NCI-H2196 (cell line): Measurements from ENCODE around the gene OR6C2.
"Not testable (repeated sequence)": the region's sequence is repeated elsewhere in the genome, so short reads cannot be mapped to it uniquely, and the experiment has no call there.

Experiments
- DNase-seq: peaks from one replicate; lab custom pipeline; 2025; ENCODE audit not compliant: unreplicated experiment; lab: John Stamatoyannopoulos, UW

OR6C2 gene

DNA sequence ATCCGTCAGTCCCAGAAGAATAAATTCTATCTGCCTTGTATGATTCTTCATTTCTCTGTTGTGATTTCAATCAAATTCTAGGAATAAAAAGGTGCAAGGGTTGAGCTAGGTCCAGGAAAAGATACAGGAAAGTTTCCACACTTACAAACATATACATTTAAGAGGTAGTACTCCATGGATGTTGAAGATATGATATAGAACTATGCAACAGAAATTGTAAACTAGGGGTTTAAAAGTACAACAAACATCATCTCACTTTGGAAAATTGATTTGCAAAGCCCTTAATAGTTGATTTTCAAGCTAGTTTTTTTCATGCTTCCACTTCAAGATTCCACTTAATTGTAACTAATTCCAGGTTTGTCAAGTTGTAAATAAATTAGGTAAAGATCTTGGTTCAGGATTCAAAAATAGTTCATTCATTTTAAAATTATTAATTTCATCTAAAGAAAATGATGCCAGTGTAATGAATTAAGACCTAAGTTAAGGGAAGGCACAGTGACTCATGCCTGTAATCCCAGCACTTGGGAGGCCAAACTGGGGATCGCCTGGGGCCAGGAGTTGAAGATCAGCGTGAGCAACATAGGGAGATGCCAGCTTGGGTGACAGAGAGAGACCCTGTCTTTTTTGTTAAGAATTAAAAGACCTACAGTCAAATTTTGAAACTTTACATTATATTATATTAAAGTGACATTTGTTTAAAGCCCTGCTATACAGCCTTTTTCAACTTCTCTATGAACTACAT is 26.4 kb downstream of the OR6C2 start, which contains the start of gene OR6C70:
Gene OR6C70 (minus strand): TSS at position 51 of the 742 bp plus-strand sequence. CDS start 0 bp downstream, at position 51.
- DNase-seq: no peak

DNA sequence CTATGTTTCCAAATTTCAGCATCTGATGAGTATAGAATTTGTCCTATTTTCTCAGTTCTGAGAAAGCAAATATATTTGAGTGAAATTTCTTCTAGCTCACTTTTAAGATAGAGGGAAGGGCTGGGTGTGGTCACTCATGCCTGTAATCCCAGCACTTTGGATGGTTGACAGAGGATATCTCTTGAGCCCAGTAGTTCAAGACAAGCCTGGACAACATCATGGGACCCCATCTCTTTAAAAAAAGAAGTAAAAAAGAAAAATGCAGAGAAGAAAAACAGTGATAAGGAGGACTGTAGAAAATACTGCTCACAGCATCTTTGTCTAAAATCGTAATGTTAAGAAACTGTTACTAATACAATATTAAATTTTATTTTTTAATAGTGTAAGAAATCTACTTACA is 28.4 kb downstream of the OR6C2 start:
- DNase-seq: no peak

DNA sequence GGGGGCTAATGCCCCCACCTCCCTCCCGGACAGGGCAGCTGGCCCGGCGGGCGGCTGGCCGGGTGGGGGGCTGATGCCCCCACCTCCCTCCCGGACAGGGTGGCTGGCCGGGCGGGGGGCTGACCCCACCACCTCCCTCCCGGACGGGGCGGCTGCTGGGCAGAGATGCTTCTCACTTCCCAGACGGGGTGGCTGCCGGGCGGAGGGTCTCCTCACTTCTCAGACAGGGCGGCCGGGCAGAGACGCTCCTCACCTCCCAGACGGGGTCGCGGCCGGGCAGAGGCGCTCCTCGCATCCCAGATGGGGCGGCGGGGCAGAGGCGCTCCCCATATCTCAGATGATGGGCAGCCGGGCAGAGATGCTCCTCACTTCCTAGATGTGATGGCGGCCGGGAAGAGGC is 35.3 kb downstream of the OR6C2 start:
- DNase-seq: not testable (repeated sequence)

DNA sequence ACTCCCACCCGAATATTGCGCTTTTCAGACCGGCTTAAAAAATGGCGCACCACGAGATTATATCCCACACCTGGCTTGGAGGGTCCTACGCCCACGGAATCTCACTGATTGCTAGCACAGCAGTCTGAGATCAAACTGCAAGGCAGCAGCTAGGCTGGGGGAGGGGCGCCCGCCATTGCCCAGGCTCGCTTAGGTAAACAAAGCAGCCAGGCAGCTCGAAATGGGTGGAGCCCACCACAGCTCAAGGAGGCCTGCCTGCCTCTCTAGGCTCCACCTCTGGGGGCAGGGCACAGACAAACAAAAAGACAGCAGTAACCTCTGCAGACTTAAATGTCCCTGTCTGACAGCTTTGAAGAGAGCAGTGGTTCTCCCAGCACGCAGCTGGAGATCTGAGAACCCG is 40.4 kb downstream of the OR6C2 start:
- DNase-seq: not testable (repeated sequence)

DNA sequence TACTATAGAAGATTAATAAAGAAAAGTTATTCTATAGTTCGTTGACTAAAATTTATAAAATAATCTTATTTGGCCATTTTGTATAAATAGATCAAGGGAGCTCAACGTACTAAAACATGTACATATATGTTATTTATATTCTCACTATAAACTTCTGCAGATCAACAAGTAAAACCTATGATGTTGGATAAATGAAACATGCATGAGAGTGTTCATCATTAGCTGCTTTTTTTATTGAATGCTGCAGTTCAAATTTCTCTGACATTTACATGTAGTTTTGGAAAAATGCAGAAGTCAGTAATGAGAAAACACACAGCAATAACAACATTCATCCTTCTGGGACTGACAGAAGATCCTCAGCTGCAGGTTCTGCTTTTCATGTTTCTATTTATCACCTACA is 48.2 kb downstream of the OR6C2 start, which contains the start of gene OR6C68:
Gene OR6C68 (plus strand): TSS at position 301 of the 400 bp plus-strand sequence. CDS start 0 bp downstream, at position 301.
- DNase-seq: no peak

DNA sequence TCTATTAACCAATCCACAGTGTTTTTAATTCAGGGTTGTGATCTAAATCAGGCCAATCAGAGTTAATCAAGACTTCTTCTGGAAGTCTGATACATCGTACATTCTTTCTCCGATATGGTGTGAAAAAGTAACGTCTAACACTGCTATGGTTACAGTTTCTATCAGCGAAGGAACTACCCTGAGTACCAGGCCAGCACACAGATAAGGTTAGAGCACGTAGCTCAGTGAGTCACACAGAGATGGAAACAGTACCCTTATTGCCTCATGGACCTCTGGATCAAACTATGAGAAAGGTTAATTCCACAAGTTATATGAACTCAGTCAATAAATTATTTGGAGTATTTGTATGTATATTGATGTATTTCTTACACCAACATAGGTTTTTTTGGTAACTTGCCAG is 51.6 kb downstream of the OR6C2 start:
- DNase-seq: no peak

DNA sequence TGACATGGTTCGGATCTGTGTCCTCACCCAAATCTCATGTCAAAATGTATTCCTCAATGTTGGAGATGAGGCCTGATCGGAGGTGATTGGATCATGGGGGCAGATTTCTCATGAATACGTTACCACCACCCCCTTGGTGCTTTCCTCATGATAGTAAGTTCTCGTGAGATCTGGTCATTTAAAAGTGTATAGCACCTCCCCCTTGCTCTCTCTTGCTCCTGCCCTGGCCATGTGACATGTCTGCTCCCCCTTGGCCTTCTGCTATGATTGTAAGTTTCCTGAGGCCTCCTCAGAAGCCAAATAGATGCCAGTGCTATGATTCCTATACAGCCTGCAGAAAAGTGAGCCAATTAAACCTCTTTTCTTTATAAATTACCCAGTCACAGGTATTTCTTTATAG is 55.4 kb downstream of the OR6C2 start:
- DNase-seq: no peak

DNA sequence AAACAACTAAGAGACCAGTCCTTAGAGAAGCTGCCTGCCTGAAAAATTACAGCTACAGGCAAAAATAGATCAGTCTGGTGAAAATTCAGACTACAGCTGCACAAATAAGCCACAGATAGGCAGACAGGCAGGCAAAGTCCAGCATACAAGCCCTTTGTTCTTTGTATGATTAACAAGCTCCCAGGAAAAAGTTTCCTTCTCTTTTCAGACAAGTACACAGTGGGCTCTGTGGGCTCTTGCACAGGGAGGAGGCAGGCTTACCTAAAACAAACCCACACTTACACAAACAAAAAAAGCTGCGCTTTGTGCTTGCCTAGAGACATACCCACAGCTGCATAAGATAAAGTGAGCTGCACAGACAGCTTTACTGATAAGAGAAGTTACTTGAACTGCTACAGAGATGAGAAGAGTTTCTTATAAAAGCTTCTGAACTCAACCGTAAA is 56.0 kb downstream of the OR6C2 start:
- DNase-seq: no peak

DNA sequence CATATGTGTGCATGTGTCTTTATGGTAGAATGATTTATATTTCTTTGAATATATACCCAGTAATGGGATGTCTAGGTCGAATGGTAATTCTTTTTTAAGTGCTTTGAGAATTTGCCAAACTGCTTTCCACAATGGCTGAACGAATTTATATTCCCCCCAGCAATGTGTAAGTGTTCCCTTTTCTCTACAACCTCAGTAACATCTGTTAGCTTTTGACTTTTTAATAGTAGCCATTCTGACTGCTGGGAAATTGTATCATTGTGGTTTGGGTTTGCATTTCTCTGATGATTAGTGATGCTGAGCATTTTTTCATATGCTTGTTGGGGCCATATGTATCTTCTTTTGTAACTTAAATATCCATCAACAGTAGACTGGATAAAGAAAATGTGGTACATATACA is 57.7 kb downstream of the OR6C2 start:
- DNase-seq: no peak
